Endodermal cell (in vitro differentiated cells): ENCODE measurements around the gene USP31. TPM values are rescaled to one million over a fixed set of nuclear protein-coding genes. Genes with fewer than 3 reads are reported as not detected.
"Not testable (repeated sequence)": the region's sequence is repeated elsewhere in the genome, so short reads cannot be mapped to it uniquely, and the experiment has no call there.

Experiments used
- DNase-seq: peaks from one replicate; pipeline ENCODE4 v3.0.0-alpha.2; 2017
- H3K27ac ChIP-seq: 2 replicates; pipeline ENCODE4 v1.5.1; 2013; ENCODE audit warnings: mild to moderate bottlenecking, low read depth, low read length, moderate library complexity
- H3K27me3 ChIP-seq: 2 replicates; pipeline ENCODE4 v1.6.1; 2013; ENCODE audit warnings: mild to moderate bottlenecking, low read length, moderate library complexity; ENCODE audit not compliant: insufficient read depth, control insufficient read depth, poor library complexity, severe bottlenecking
- H3K36me3 ChIP-seq: 2 replicates; pipeline ENCODE4 v1.7.0; 2013; ENCODE audit warnings: mild to moderate bottlenecking, low read length, moderate library complexity; ENCODE audit not compliant: control insufficient read depth, insufficient read depth
- H3K4me1 ChIP-seq: one replicate; pipeline ENCODE4 v1.7.0; 2013; ENCODE audit warnings: low read length; ENCODE audit not compliant: control insufficient read depth, insufficient read depth
- H3K4me3 ChIP-seq: 2 replicates; pipeline ENCODE4 v1.5.1; 2013; ENCODE audit warnings: mild to moderate bottlenecking, low read length, moderate library complexity
- H3K9ac ChIP-seq: 2 replicates; pipeline ENCODE4 v1.6.1; 2013; ENCODE audit warnings: mild to moderate bottlenecking, low read length, moderate library complexity; ENCODE audit not compliant: poor library complexity, severe bottlenecking; ENCODE audit errors: extremely low read depth
- H3K9me3 ChIP-seq: 2 replicates; pipeline ENCODE4 v1.6.1; 2013; ENCODE audit warnings: mild to moderate bottlenecking, low read length, moderate library complexity; ENCODE audit not compliant: control insufficient read depth
- H3K27ac Mint-ChIP-seq: 2 replicates; pipeline ENCODE4 v1.8.0; 2020; ENCODE audit warnings: mixed read lengths
- H3K27me3 Mint-ChIP-seq: 2 replicates; pipeline ENCODE4 v1.8.0; 2021; ENCODE audit warnings: mild to moderate bottlenecking, mixed read lengths; ENCODE audit not compliant: insufficient read depth
- H3K36me3 Mint-ChIP-seq: 2 replicates; pipeline ENCODE4 v1.8.0; 2020; ENCODE audit warnings: low read depth, mixed read lengths
- H3K4me1 Mint-ChIP-seq: 2 replicates; pipeline ENCODE4 v1.8.0; 2020; ENCODE audit warnings: mixed read lengths
- H3K4me3 Mint-ChIP-seq: 2 replicates; pipeline ENCODE4 v1.8.0; 2020; ENCODE audit warnings: mild to moderate bottlenecking, moderate library complexity, mixed read lengths
- H3K9me3 Mint-ChIP-seq: 2 replicates; pipeline ENCODE4 v1.8.0; 2020; ENCODE audit warnings: mild to moderate bottlenecking, mixed read lengths
- WGBS, 2 experiments: methylation state at CpG; one replicate each; pipeline versions ENCODE4 v1.1.5 to v1.1.7; 2013; ENCODE audit warnings: missing lambda C conversion rate in 2 of 2, mixed read lengths in 1 of 2; ENCODE audit not compliant: insufficient coverage in 1 of 2, insufficient read length in 1 of 2; 5-methylcytosine and 5-hydroxymethylcytosine counted together
- total RNA-seq, 2 donors: library from RNA; stranded (reverse); fragmentation: NEBNext Ultra II Directional in 1 of 2; extraction: Animal tissue kit (Norgen Biotek cat#: 25700) in 1 of 2; gene quantifications; 2 replicates in 1 of 2; 3 replicates in 1 of 2; pipeline ENCODE4 v1.2.1, GENCODE V29; 2021
- TF ChIP-seq, protein P1 (sequence below): fragments of 200-600 bp; sonication (generic); conservative IDR thresholded peaks from 2 replicates; pipeline ENCODE4 v1.5.0; 2021; ENCODE audit warnings: antibody characterized with exemption, mild to moderate bottlenecking

The USP31 gene
- total RNA-seq, 2 donors from 2014 or later: 19.9 to 22.1 TPM

DNA sequence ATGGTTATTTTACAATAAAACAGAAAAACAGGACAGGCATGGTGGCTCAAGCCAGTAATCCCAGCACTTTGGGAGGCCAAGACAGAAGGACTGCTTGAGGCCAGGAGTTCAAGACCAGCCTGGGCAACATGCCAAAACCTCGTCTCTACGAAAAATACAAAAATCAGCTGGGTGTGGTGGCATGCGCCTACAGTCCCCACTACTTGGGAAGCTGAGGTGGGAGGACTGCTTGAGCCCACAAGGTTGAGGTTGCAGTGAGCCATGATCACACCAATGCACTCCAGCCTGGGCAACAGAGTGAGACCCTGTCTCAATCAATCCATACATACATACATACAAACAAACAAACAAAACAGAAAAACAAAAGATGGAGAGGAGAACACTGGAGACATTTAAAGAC, 45.6 kb downstream of the USP31 start:
- DNase-seq: no peak
- Mint-ChIP-seq H3K4me3 (no peak overlapping the region), H3K9me3 (peaks cover 6% of the 10 kb centered on the region), H3K27me3 (no peaks in the 10 kb centered on the region), H3K36me3 (peaks cover 57% of the 10 kb centered on the region), H3K27ac (no peak overlapping the region), H3K4me1 (peaks cover 7% of the 10 kb centered on the region)
- Histone ChIP-seq H3K4me3 (no peak overlapping the region), H3K27ac (no peak overlapping the region), H3K9ac (no peak overlapping the region), H3K36me3 (peaks cover 55% of the 10 kb centered on the region), H3K4me1 (no peaks in the 10 kb centered on the region), H3K27me3 (no peaks in the 10 kb centered on the region), H3K9me3 (peaks cover 9% of the 10 kb centered on the region)
- TF ChIP-seq, protein P1, sequence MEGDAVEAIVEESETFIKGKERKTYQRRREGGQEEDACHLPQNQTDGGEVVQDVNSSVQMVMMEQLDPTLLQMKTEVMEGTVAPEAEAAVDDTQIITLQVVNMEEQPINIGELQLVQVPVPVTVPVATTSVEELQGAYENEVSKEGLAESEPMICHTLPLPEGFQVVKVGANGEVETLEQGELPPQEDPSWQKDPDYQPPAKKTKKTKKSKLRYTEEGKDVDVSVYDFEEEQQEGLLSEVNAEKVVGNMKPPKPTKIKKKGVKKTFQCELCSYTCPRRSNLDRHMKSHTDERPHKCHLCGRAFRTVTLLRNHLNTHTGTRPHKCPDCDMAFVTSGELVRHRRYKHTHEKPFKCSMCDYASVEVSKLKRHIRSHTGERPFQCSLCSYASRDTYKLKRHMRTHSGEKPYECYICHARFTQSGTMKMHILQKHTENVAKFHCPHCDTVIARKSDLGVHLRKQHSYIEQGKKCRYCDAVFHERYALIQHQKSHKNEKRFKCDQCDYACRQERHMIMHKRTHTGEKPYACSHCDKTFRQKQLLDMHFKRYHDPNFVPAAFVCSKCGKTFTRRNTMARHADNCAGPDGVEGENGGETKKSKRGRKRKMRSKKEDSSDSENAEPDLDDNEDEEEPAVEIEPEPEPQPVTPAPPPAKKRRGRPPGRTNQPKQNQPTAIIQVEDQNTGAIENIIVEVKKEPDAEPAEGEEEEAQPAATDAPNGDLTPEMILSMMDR: no peak
- 94 to 95% methylated on average over 3 of the region's 3 CpGs for WGBS, 2 experiments

DNA sequence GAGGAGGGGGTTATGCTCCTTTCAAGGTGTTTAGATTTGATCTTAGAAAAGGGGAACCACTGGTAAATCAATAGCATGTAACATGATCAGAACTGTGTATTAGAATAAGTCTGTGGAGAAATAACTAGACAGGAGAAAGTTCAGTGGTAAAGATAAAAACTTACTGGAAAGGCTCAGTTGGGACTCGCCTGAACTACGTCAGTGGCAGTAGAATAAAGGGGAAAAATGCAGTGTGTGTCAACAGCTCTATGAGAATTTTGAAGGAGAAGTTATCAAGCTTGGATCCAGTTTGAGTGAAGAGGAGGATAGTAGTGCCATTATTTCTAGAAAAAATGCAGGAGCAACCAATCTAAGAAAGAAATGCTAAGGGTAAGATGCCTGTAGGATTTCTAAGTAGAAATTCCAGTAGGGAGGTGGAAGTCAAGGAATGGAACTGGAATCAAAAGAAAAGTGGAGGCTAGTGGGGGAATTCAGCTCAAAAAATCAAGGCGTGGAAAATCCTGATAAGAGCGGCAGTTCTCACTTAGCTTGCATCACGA, 48.2 kb downstream of the USP31 start:
- Histone ChIP-seq H3K36me3 (peaks cover 41% of the 10 kb centered on the region), H3K4me3 (no peak overlapping the region), H3K4me1 (no peaks in the 10 kb centered on the region), H3K27me3 (no peaks in the 10 kb centered on the region), H3K9me3 (peaks cover 9% of the 10 kb centered on the region), H3K9ac (no peak overlapping the region), H3K27ac (no peak overlapping the region)
- Mint-ChIP-seq H3K27me3 (no peaks in the 10 kb centered on the region), H3K9me3 (peaks cover 10% of the 10 kb centered on the region), H3K27ac (no peak overlapping the region), H3K4me3 (no peak overlapping the region), H3K4me1 (peaks cover 7% of the 10 kb centered on the region), H3K36me3 (peaks cover 42% of the 10 kb centered on the region)
- TF ChIP-seq, protein P1: no peak
- WGBS, 2 experiments: 93 to 94% methylated on average over 5 of the region's 5 CpGs
- no peak for DNase-seq

DNA sequence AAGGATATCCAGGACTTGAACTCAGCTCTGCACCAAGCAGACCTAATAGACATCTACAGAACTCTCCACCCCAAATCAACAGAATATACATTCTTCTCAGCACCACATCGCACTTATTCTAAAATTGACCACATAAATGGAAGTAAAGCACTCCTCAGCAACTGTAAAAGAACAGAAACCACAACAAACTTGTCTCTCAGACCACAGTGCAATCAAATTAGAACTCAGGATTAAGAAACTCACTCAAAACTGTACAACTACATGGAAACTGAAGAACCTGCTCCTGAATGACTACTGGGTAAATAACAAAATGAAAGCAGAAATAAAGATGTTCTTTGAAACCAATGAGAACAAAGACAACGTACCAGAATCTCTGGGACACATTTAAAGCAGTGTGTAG, 52.8 kb downstream of the USP31 start:
- not testable (repeated sequence) for H3K4me1 ChIP-seq, H3K4me3 Mint-ChIP-seq, H3K27me3 ChIP-seq, DNase-seq, H3K9ac ChIP-seq, H3K27me3 Mint-ChIP-seq, H3K27ac ChIP-seq, H3K27ac Mint-ChIP-seq, H3K4me3 ChIP-seq
- H3K36me3 ChIP-seq: peaks cover 29% of the 10 kb centered on the region
- WGBS, 2 experiments: 95% methylated on average over 2 of the region's 2 CpGs; no CpG with 5 or more reads in 1 of the 2 experiments
- Mint-ChIP-seq H3K4me1 (peaks cover 15% of the 10 kb centered on the region), H3K9me3 (peaks cover 20% of the 10 kb centered on the region), H3K36me3 (peaks cover 57% of the 10 kb centered on the region)
- H3K9me3 ChIP-seq: peaks cover 15% of the 10 kb centered on the region

DNA sequence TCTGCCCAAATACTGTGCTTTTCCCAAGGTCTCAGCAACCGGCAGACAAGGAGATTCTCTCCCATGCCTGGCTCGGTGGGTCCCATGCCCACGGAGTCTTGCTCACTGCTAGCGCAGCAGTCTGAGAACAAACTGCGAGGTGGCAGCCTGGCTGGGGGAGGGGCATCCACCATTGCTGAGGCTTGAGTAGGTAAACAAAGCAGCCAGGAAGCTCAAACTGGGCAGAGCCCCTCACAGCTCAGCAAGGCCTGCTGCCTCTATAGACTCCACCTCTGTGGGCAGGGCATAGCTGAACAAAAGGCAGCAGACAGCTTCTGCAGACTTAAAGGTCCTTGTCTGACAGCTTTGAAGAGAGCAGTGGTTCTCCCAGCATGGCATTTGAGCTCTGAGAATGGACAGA, 55.1 kb downstream of the USP31 start:
- H3K27me3 Mint-ChIP-seq, H3K4me3 ChIP-seq, H3K4me3 Mint-ChIP-seq, H3K27me3 ChIP-seq, H3K9me3 ChIP-seq, H3K27ac ChIP-seq, H3K27ac Mint-ChIP-seq, H3K9ac ChIP-seq, H3K4me1 ChIP-seq: not testable (repeated sequence)
- peaks cover 31% of the 10 kb centered on the region for H3K36me3 ChIP-seq
- peak; percentile 57 for DNase-seq
- WGBS, 2 experiments: 74 to 86% methylated on average over 4 to 5 of the region's 5 CpGs
- H3K9me3 Mint-ChIP-seq: peaks cover 19% of the 10 kb centered on the region
- peaks cover 10% of the 10 kb centered on the region for H3K4me1 Mint-ChIP-seq
- H3K36me3 Mint-ChIP-seq: peaks cover 54% of the 10 kb centered on the region
